ENCODE data around the gene PHF20.

PHF20 gene

GRCh38 chr20:35791097-35791496 lies 19.3 kb downstream of the PHF20 start:
- H3K4me1 Mint-ChIP-seq (ENCODE audit: low read depth), result peaks cover 5% of the 10 kb centered on the region
- no peak overlapping the region for H3K4me3 Mint-ChIP-seq
- H3K9me3 Mint-ChIP-seq, result no peaks in the 10 kb centered on the region
- no peak overlapping the region for H3K27ac Mint-ChIP-seq
- H3K27me3 Mint-ChIP-seq (ENCODE audit: low read depth), result no peaks in the 10 kb centered on the region
- H3K36me3 Mint-ChIP-seq (ENCODE audit: low read depth), result peaks cover 5% of the 10 kb centered on the region

DNA sequence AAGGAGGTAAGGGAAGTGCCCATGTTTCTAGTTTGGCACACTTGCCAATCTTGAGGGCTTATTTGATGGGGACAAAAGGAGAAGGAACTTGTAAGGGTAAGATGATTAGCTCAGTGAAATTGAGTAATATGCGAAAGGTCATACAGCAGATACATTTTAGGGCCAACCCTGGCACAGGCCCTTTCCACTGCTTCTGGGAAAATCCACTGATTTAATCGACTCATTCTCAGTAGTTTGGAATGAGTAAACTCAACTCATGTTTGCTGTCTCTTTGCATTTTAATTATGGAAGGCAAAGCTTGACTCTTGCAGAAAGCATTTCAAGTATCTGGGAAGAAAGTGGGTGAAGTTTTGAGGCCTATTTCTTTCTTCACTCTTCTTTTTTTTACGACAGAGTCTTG lies 20.0 kb downstream of the PHF20 start:
- Mint-ChIP-seq H3K9me3 (no peaks in the 10 kb centered on the region), H3K36me3 (ENCODE audit: low read depth) (peaks cover 5% of the 10 kb centered on the region), H3K4me3 (no peak overlapping the region), H3K27me3 (ENCODE audit: low read depth) (no peaks in the 10 kb centered on the region), H3K4me1 (ENCODE audit: low read depth) (peaks cover 9% of the 10 kb centered on the region), H3K27ac (no peak overlapping the region)

DNA sequence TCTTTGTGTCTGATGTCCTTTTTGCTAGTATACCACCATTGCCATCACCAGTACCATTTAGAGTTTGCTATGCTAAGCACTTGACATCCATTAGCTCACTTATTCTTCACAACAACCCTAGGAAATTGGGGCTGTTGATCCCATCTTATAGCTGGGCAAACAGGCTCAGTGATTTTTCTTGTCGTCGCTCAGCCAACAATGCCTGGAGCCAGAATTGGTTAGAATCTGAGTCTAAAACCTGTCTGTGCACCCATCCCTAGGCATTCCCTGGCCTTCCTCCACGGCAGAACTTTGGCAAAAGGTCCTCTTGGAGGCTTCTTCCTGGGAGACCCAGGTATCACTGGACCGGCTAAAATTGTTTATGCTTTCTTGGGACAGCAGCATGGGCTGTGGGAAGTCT lies 20.9 kb downstream of the PHF20 start:
- H3K4me1 Mint-ChIP-seq (ENCODE audit: low read depth), result peaks cover 8% of the 10 kb centered on the region
- H3K27me3 Mint-ChIP-seq (ENCODE audit: low read depth), result no peaks in the 10 kb centered on the region
- no peak overlapping the region for H3K27ac Mint-ChIP-seq
- no peak overlapping the region for H3K4me3 Mint-ChIP-seq
- H3K36me3 Mint-ChIP-seq (ENCODE audit: low read depth), result peaks cover 5% of the 10 kb centered on the region
- H3K9me3 Mint-ChIP-seq, result no peaks in the 10 kb centered on the region

GRCh38 chr20:35796571-35796970 lies 24.8 kb downstream of the PHF20 start:
- peaks cover 4% of the 10 kb centered on the region for H3K36me3 Mint-ChIP-seq (ENCODE audit: low read depth)
- H3K4me1 Mint-ChIP-seq (ENCODE audit: low read depth), result peaks cover 12% of the 10 kb centered on the region
- no peak overlapping the region for H3K4me3 Mint-ChIP-seq
- H3K27me3 Mint-ChIP-seq (ENCODE audit: low read depth), result no peaks in the 10 kb centered on the region
- no peaks in the 10 kb centered on the region for H3K9me3 Mint-ChIP-seq
- H3K27ac Mint-ChIP-seq, result no peak overlapping the region

DNA sequence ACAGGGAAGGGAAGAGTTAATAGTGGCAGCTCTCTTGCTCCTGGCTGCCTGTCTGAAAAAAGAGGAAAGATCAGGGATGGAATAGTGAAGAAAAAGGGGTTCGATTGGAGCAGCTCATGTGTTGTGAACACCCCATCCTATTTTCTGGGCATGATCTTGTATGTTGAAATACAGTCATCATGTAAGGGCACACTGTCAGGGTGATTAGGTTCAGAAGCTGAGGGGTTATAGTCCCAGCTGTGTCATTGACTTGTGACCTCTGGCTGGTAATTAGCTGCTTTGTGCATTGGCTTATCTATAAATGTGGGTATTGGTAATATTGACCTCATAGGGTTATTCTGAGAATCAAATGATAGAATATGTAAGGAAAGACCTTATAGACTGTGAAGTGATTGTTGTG lies 30.1 kb downstream of the PHF20 start:
- no peaks in the 10 kb centered on the region for H3K9me3 Mint-ChIP-seq
- no peaks in the 10 kb centered on the region for H3K27me3 Mint-ChIP-seq (ENCODE audit: low read depth)
- H3K4me3 Mint-ChIP-seq, result no peak overlapping the region
- peaks cover 11% of the 10 kb centered on the region for H3K36me3 Mint-ChIP-seq (ENCODE audit: low read depth)
- peaks cover 7% of the 10 kb centered on the region for H3K4me1 Mint-ChIP-seq (ENCODE audit: low read depth)
- no peak overlapping the region for H3K27ac Mint-ChIP-seq

- H3K36me3 Mint-ChIP-seq (ENCODE audit: low read depth), result peaks cover 17% of the 10 kb centered on the region
- peaks cover 6% of the 10 kb centered on the region for H3K4me1 Mint-ChIP-seq (ENCODE audit: low read depth)
Measured at GRCh38 chr20:35806075-35806474, 34.3 kb downstream of the PHF20 start.

GRCh38 chr20:35807877-35808276 lies 36.1 kb downstream of the PHF20 start:
- H3K36me3 Mint-ChIP-seq (ENCODE audit: low read depth), result peaks cover 16% of the 10 kb centered on the region
- no peak overlapping the region for H3K27ac Mint-ChIP-seq
- no peaks in the 10 kb centered on the region for H3K9me3 Mint-ChIP-seq
- H3K4me1 Mint-ChIP-seq (ENCODE audit: low read depth), result peaks cover 2% of the 10 kb centered on the region
- H3K4me3 Mint-ChIP-seq, result no peak overlapping the region
- no peaks in the 10 kb centered on the region for H3K27me3 Mint-ChIP-seq (ENCODE audit: low read depth)

More at GRCh38 chr20:35806075-35806474, 34.3 kb downstream of the PHF20 start:
- no peaks in the 10 kb centered on the region for H3K9me3 Mint-ChIP-seq
- no peaks in the 10 kb centered on the region for H3K27me3 Mint-ChIP-seq (ENCODE audit: low read depth)
- H3K4me3 Mint-ChIP-seq, result no peak overlapping the region
- no peak overlapping the region for H3K27ac Mint-ChIP-seq

DNA sequence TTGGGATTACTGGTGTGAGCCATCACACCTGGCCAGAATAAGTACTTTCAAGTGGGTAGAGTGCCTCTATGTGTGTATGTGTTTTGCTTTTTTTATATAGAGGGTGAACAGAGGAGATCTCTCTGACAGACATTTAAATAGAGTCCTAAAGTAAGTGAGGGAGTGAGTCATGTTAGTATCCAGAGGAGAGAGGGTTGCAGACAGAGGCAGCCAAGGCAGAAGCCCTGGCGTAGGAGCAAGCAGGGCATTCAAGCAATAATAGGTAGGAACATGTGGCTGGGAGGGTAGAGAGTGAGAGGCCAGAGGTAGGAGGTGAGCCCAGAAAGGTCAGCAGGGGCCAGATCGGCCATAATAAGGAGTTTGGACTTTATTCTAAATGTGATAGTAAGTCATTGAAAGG lies 48.9 kb downstream of the PHF20 start:
- Mint-ChIP-seq H3K36me3 (ENCODE audit: low read depth) (peaks cover 17% of the 10 kb centered on the region), H3K27ac (no peak overlapping the region), H3K27me3 (ENCODE audit: low read depth) (no peaks in the 10 kb centered on the region)

DNA sequence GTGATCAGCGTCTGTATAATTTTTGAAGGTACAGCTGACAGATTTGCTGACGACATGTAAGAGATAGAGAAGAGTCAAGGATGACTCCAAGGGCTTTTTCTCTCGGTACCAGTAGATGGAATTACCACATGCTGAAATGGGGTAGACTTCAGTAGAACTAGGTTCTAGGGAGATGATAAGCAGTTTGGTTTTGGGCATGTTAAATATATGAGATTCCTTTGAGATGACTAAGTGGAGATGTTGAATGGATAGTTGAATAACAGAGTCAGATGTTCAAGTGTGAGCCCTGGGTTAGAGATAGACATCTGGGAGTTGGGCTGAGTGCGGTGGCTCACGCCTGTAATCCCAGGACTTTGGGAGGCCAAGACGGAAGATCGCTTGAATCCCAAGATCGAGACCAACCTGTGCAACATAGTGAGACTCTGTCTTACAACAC lies 50.0 kb downstream of the PHF20 start:
- H3K4me3 Mint-ChIP-seq, result no peak overlapping the region
- no peaks in the 10 kb centered on the region for H3K27me3 Mint-ChIP-seq (ENCODE audit: low read depth)
- H3K9me3 Mint-ChIP-seq, result no peaks in the 10 kb centered on the region
- H3K4me1 Mint-ChIP-seq (ENCODE audit: low read depth), result peaks cover 17% of the 10 kb centered on the region
- no peak overlapping the region for H3K27ac Mint-ChIP-seq
- peaks cover 22% of the 10 kb centered on the region for H3K36me3 Mint-ChIP-seq (ENCODE audit: low read depth)

More for the DNA sequence above, 48.9 kb downstream of the PHF20 start:
- no peaks in the 10 kb centered on the region for H3K9me3 Mint-ChIP-seq
- no peak overlapping the region for H3K4me3 Mint-ChIP-seq
- H3K4me1 Mint-ChIP-seq (ENCODE audit: low read depth), result peaks cover 12% of the 10 kb centered on the region

DNA sequence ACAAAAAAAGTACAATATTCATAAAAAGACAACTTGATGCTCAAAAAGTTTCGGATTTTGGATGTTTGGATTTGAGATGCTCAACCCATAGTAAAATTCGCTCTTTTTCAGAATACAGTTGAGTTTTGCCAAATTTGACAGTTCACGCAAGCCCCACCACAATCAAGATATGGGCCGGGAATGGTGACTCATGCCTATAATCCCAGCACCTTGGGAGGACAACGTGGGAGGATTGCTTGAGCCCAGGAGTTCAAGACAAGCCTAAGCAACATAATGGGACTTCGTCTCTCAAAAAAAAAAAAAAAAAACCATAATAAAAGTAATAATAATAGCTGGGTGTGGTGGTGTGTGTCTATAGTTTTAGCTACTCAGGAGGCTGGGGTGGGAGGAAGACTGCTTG lies 51.3 kb downstream of the PHF20 start:
- Mint-ChIP-seq H3K36me3 (ENCODE audit: low read depth) (peaks cover 22% of the 10 kb centered on the region), H3K27me3 (ENCODE audit: low read depth) (no peaks in the 10 kb centered on the region), H3K27ac (no peak overlapping the region), H3K4me1 (ENCODE audit: low read depth) (peaks cover 18% of the 10 kb centered on the region), H3K4me3 (no peak overlapping the region), H3K9me3 (no peaks in the 10 kb centered on the region)

GRCh38 chr20:35823937-35824336 lies 52.1 kb downstream of the PHF20 start:
- no peaks in the 10 kb centered on the region for H3K9me3 Mint-ChIP-seq
- no peaks in the 10 kb centered on the region for H3K27me3 Mint-ChIP-seq (ENCODE audit: low read depth)
- peaks cover 22% of the 10 kb centered on the region for H3K36me3 Mint-ChIP-seq (ENCODE audit: low read depth)
- H3K4me3 Mint-ChIP-seq, result no peak overlapping the region
- no peak overlapping the region for H3K27ac Mint-ChIP-seq
- peaks cover 14% of the 10 kb centered on the region for H3K4me1 Mint-ChIP-seq (ENCODE audit: low read depth)

- peaks cover 7% of the 10 kb centered on the region for H3K4me1 Mint-ChIP-seq (ENCODE audit: low read depth)
- no peak overlapping the region for H3K27ac Mint-ChIP-seq
- no peaks in the 10 kb centered on the region for H3K27me3 Mint-ChIP-seq (ENCODE audit: low read depth)
- H3K36me3 Mint-ChIP-seq (ENCODE audit: low read depth), result peaks cover 25% of the 10 kb centered on the region
- no peak overlapping the region for H3K4me3 Mint-ChIP-seq
- H3K9me3 Mint-ChIP-seq, result no peaks in the 10 kb centered on the region
Measured at GRCh38 chr20:35826397-35826998, 54.7 kb downstream of the PHF20 start.

- no peak overlapping the region for H3K4me3 Mint-ChIP-seq
- H3K4me1 Mint-ChIP-seq (ENCODE audit: low read depth), result peaks cover 12% of the 10 kb centered on the region
- no peaks in the 10 kb centered on the region for H3K9me3 Mint-ChIP-seq
- H3K27me3 Mint-ChIP-seq (ENCODE audit: low read depth), result no peaks in the 10 kb centered on the region
- peaks cover 30% of the 10 kb centered on the region for H3K36me3 Mint-ChIP-seq (ENCODE audit: low read depth)
- H3K27ac Mint-ChIP-seq, result no peak overlapping the region
Measured at GRCh38 chr20:35828434-35828833, 56.6 kb downstream of the PHF20 start.

DNA sequence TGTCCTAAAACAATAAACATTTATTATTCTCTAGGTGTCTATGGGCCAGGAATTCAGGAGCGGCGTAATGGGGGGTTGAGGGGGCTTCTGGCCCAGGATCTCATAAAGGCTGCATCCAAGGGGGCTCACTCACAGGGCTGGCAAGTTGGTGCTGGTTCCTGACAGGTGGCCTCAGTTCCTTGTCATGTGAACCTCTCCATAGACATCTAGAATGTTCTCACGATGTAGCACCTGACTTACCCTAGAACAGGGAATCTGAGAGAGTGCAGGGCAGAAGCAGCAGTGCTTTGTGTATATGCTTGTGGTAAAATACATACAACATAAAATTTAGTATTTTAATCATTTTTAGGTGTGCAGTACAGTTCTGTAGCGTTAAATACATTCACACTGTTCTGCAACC lies 57.1 kb downstream of the PHF20 start:
- H3K27me3 Mint-ChIP-seq (ENCODE audit: low read depth), result no peaks in the 10 kb centered on the region
- H3K27ac Mint-ChIP-seq, result no peak overlapping the region
- peaks cover 27% of the 10 kb centered on the region for H3K36me3 Mint-ChIP-seq (ENCODE audit: low read depth)
- H3K4me1 Mint-ChIP-seq (ENCODE audit: low read depth), result peaks cover 12% of the 10 kb centered on the region
- H3K9me3 Mint-ChIP-seq, result no peaks in the 10 kb centered on the region
- no peak overlapping the region for H3K4me3 Mint-ChIP-seq

GRCh38 chr20:35830264-35830663 lies 58.4 kb downstream of the PHF20 start:
- Mint-ChIP-seq H3K9me3 (no peaks in the 10 kb centered on the region), H3K36me3 (ENCODE audit: low read depth) (peaks cover 26% of the 10 kb centered on the region), H3K4me3 (no peak overlapping the region), H3K4me1 (ENCODE audit: low read depth) (peaks cover 16% of the 10 kb centered on the region), H3K27ac (no peak overlapping the region), H3K27me3 (ENCODE audit: low read depth) (no peaks in the 10 kb centered on the region)

DNA sequence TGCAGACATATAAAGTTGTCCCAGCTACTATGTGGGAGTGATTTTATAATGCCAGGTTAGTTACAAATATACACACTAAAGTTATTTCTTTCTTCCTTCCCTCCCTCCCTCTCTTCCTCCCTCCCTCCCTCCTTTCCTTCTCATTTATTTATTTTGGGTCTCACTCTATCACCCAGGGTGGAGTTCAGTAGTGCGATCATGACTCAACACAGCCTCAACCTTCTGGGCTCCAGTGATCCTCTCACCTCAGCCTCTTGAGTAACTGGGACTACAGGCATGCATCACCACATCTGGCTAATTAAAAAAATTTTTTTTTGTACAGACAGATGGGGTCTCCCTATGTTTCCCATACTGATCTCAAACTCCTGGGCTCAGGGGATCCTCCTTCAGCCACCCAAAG lies 59.2 kb downstream of the PHF20 start:
- H3K9me3 Mint-ChIP-seq, result no peaks in the 10 kb centered on the region
- H3K36me3 Mint-ChIP-seq (ENCODE audit: low read depth), result peaks cover 26% of the 10 kb centered on the region
- no peak overlapping the region for H3K4me3 Mint-ChIP-seq
- H3K27me3 Mint-ChIP-seq (ENCODE audit: low read depth), result no peaks in the 10 kb centered on the region
- no peak overlapping the region for H3K27ac Mint-ChIP-seq
- H3K4me1 Mint-ChIP-seq (ENCODE audit: low read depth), result peaks cover 16% of the 10 kb centered on the region
